Measurements from ENCODE around the gene GDF11. TPM values are rescaled to one million over a fixed set of nuclear protein-coding genes. Genes with fewer than 3 reads are reported as not detected.

The GDF11 gene
- polyA plus RNA-seq, 1 of the 3 experiments (the other 2 are of a cell fraction) = 9.4 TPM

- no peak within 1 kb of the TSS for H3K4me3 ChIP-seq (ENCODE audit: low read depth in 2 of 2, low read length in 1 of 2)
- peaks cover 20% of the 10 kb centered on the region for H4K20me1 ChIP-seq (ENCODE audit: insufficient read depth)
- H2AFZ ChIP-seq (ENCODE audit: low read depth) = no peak within 1 kb of the TSS
- H3K79me2 ChIP-seq (ENCODE audit: insufficient read depth) = peaks cover 15% of the 10 kb centered on the region; the same call in 1 of the 2 replicates
- H3K9me2 ChIP-seq = no peaks in the 10 kb centered on the region
- H3K9ac ChIP-seq = peak within 1 kb of the TSS; percentile 17; the same call in 1 of the 2 replicates
- H3K27me3 ChIP-seq (ENCODE audit: insufficient read depth) = no peaks in the 10 kb centered on the region
- ChIA-PET CTCF (interaction anchor here (0.6 to 11.2 kb wide), 10 partner anchors 10 to 109 kb away, joined by 3 to 202 read pairs (median 5); partner anchors contain the start of genes CD63 and DNAJC14), POLR2A (no interaction called here)
- peak within 1 kb of the TSS; percentile 66 for H3K4me2 ChIP-seq
- H3K9me3 ChIP-seq = no peaks in the 10 kb centered on the region
- peak within 1 kb of the TSS; percentile 56 to 74 for H3K27ac ChIP-seq (ENCODE audit: low read depth in 2 of 2, low read length in 1 of 2)
- whole genome bisulfite sequencing (ENCODE audit: low lambda C conversion rate) = 81% methylated on average over 6 of the region's 6 CpGs
- H3K4me1 ChIP-seq (ENCODE audit: control insufficient read depth in 1 of 2, insufficient read depth in 2 of 2, low read depth in 1 of 2, low read length in 1 of 2) = peaks cover 29 to 41% of the 10 kb centered on the region in 2 experiments
- peaks cover 13 to 23% of the 10 kb centered on the region in 2 experiments for H3K36me3 ChIP-seq (replicated peaks in 1 of 2; ENCODE audit: control insufficient read depth in 1 of 2, insufficient read depth in 2 of 2, low read length in 1 of 2)
- TF ChIP-seq EZH2phosphoT487 (IDR thresholded peaks at IDR 0.05; ENCODE audit: borderline replicate concordance, low read depth) = no peak
- TF ChIP-seq GATA2 (CRISPR knock-in tag; IDR thresholded peaks at IDR 0.05) = no peak
- no peak for TF ChIP-seq TAF1 (IDR thresholded peaks at IDR 0.05; ENCODE audit: borderline replicate concordance, low read depth, low read length)
- no peak for TF ChIP-seq FOXJ3 (CRISPR knock-in tag; IDR thresholded peaks at IDR 0.05)
- TF ChIP-seq RXRA (IDR thresholded peaks at IDR 0.05; ENCODE audit: borderline replicate concordance, low read depth) = no peak
- TF ChIP-seq FOXM1 (IDR thresholded peaks at IDR 0.05; ENCODE audit: low read depth) = no peak
- TF ChIP-seq NRF1 (IDR thresholded peaks at IDR 0.05; ENCODE audit: low read depth, low read length) = no peak
- TF ChIP-seq USF2 (IDR thresholded peaks at IDR 0.05; ENCODE audit: borderline replicate concordance, low read depth, low read length) = no peak
- TF ChIP-seq SMC3 (IDR thresholded peaks at IDR 0.05; ENCODE audit: low read depth, low read length) = no peak
- no peak for TF ChIP-seq ZBTB33 (IDR thresholded peaks at IDR 0.05; ENCODE audit: borderline replicate concordance, low read depth)
- no peak for TF ChIP-seq TCF12 (IDR thresholded peaks at IDR 0.05)
- no peak for TF ChIP-seq PBX3 (IDR thresholded peaks at IDR 0.05)
- no peak for TF ChIP-seq POLR2AphosphoS5 (IDR thresholded peaks at IDR 0.05; ENCODE audit: low read depth, low read length)
- TF ChIP-seq YY1 (IDR thresholded peaks at IDR 0.05; ENCODE audit: low read depth) = no peak
- TF ChIP-seq GABPA (IDR thresholded peaks at IDR 0.05; ENCODE audit: low read depth) = no peak
- TF ChIP-seq EP300 (IDR thresholded peaks at IDR 0.05; ENCODE audit: borderline replicate concordance in 1 of 2, low read depth in 1 of 2, low read length in 1 of 2) = no peak
- H3F3A ChIP-seq (replicated peaks; ENCODE audit: insufficient read depth) = peaks cover 54% of the 10 kb centered on the region
- DNase-seq = no peak
These were observed 22.8 kb upstream of the GDF11 start, which contains the start of gene RDH5 for GRCh38 chr12:55720071-55720564. RDH5 (plus strand) TSS chr12:55720393; CDS start chr12:55721185, 792 bp downstream.

All from SK-N-SH (cell line).